GM23248 (cell line): ENCODE measurements around the gene RAB3B. TPM values are rescaled to one million over a fixed set of nuclear protein-coding genes. Genes with fewer than 3 reads are reported as not detected.
A peak's percentile ranks its signal among the peaks of the same experiment; 100 is the strongest.

Experiments used
- DNase-seq: peaks from one replicate; pipeline ENCODE4 v3.0.0-alpha.2; 2015
- H2AFZ ChIP-seq: fragments of 200-600 bp; sonication (generic); 2 replicates; pipeline ENCODE4 v1.6.1; 2016; ENCODE audit warnings: antibody characterized with exemption
- H3F3A ChIP-seq: fragments of 200-600 bp; sonication (generic); 2 replicates; pipeline ENCODE4 v1.6.1; 2016; ENCODE audit warnings: mild to moderate bottlenecking, antibody characterized with exemption, mixed run types; ENCODE audit not compliant: insufficient read depth
- H3K27ac ChIP-seq: fragments of 200-600 bp; sonication (generic); 2 replicates; pipeline ENCODE4 v1.5.1; 2016; ENCODE audit warnings: mild to moderate bottlenecking
- H3K27me3 ChIP-seq: fragments of 200-600 bp; sonication (generic); replicated peaks from 2 replicates; pipeline ENCODE4 v1.6.1; 2016; ENCODE audit warnings: mild to moderate bottlenecking; ENCODE audit not compliant: insufficient read depth
- H3K36me3 ChIP-seq: fragments of 200-600 bp; sonication (generic); 2 replicates; pipeline ENCODE4 v1.6.1; 2016; ENCODE audit warnings: low read depth, mild to moderate bottlenecking
- H3K4me1 ChIP-seq: fragments of 200-600 bp; sonication (generic); 2 replicates; pipeline ENCODE4 v1.6.1; 2016; ENCODE audit warnings: mild to moderate bottlenecking; ENCODE audit not compliant: insufficient read depth
- H3K4me2 ChIP-seq: fragments of 200-600 bp; sonication (generic); one replicate; pipeline ENCODE4 v1.6.1; 2016; ENCODE audit warnings: mild to moderate bottlenecking; ENCODE audit not compliant: unreplicated experiment
- H3K4me3 ChIP-seq: fragments of 200-600 bp; sonication (generic); 2 replicates; pipeline ENCODE4 v1.5.1; 2016; ENCODE audit warnings: mild to moderate bottlenecking
- H3K79me2 ChIP-seq: fragments of 200-600 bp; sonication (generic); 2 replicates; pipeline ENCODE4 v1.6.1; 2016; ENCODE audit warnings: mild to moderate bottlenecking; ENCODE audit not compliant: insufficient read depth
- H3K9ac ChIP-seq: fragments of 200-600 bp; sonication (generic); 2 replicates; pipeline ENCODE4 v1.6.1; 2016; ENCODE audit warnings: mild to moderate bottlenecking
- H3K9me2 ChIP-seq: fragments of 200-600 bp; sonication (generic); 2 replicates; pipeline ENCODE4 v1.6.1; 2016; ENCODE audit warnings: mixed run types, mild to moderate bottlenecking, moderate library complexity; ENCODE audit not compliant: insufficient read depth
- H3K9me3 ChIP-seq: fragments of 200-600 bp; sonication (generic); one replicate; pipeline ENCODE4 v1.6.1; 2017; ENCODE audit warnings: low read depth
- H4K20me1 ChIP-seq: fragments of 200-600 bp; sonication (generic); 2 replicates; pipeline ENCODE4 v1.6.0; 2016; ENCODE audit not compliant: insufficient read depth
- EZH2 ChIP-seq: fragments of 200-600 bp; sonication (generic); IDR thresholded peaks from 2 replicates; pipeline ENCODE4 v1.6.1; 2018; ENCODE audit warnings: antibody characterized with exemption, mild to moderate bottlenecking; ENCODE audit not compliant: insufficient read depth, poor library complexity, severe bottlenecking
- EZH2phosphoT487 ChIP-seq: fragments of 200-600 bp; sonication (generic); IDR thresholded peaks from 2 replicates; pipeline ENCODE4 v1.6.1; 2018; ENCODE audit warnings: antibody characterized with exemption, moderate library complexity, mild to moderate bottlenecking, low read depth; ENCODE audit not compliant: insufficient read depth
- WGBS, 2 experiments: methylation state at CpG; one replicate each; pipeline ENCODE4 v1.1.6; 2015 to 2017; ENCODE audit warnings: low lambda C conversion rate in 2 of 2, low coverage in 1 of 2; ENCODE audit errors: missing lambda C conversion rate in 2 of 2; 5-methylcytosine and 5-hydroxymethylcytosine counted together
- in situ Hi-C: fragments of 300-500 bp; cut with MboI; formaldehyde crosslinking; loops from 2 replicates; pipeline ENCODE4 v1.15.0; 2020
- polyA plus RNA-seq: library from polyadenylated mRNA; unstranded; fragments of >200 nt; fragmentation: Nextera tagmentation; extraction: Ambion mirVana; gene quantifications from 2 replicates; pipeline ENCODE4 v1.2.1, GENCODE V29; 2016
- total RNA-seq: library from RNA; depleted of rRNA; stranded (reverse); fragments of >200 nt; shearing (Covaris generic); gene quantifications from 2 replicates; pipeline ENCODE4 v1.2.3, GENCODE V29; 2014

The RAB3B gene
- total and polyA plus RNA-seq, 2 experiments from 2014 or later: 54.9 to 65.3 TPM

DNA sequence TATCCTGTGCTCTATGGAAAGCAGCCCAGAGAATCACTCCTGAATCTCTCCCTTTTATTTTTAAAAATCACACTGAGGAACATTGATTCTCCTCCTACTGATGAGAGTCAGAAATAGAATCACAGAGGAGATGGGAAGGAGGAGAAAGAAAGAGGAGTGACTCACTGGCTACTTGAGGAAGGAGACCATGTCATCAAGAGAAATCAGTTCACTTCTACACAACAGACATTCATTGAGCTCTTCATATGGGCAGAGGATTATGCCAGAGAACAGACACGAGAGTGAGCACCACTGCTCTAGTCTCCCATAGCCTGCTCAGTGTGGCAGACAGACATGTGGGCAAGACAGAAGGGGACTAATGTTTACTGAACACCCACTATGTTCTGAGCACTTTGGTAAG lies 44.2 kb downstream of the RAB3B start:
- no peak overlapping the region for H3K4me3 ChIP-seq
- H3K4me1 ChIP-seq: peaks cover 28% of the 10 kb centered on the region
- in situ Hi-C loops: no loop called here
- peaks cover 39% of the 10 kb centered on the region for H3F3A ChIP-seq
- no peak for TF ChIP-seq EZH2phosphoT487
- TF ChIP-seq EZH2: no peak
- peaks cover 10% of the 10 kb centered on the region for H3K36me3 ChIP-seq
- no peaks in the 10 kb centered on the region for H3K9me2 ChIP-seq
- H3K27me3 ChIP-seq: no peaks in the 10 kb centered on the region
- no peaks in the 10 kb centered on the region for H3K9me3 ChIP-seq
- peak; percentile 80 for DNase-seq
- peak overlapping the region; percentile 19 for H3K4me2 ChIP-seq
- peaks cover 77% of the 10 kb centered on the region for H3K79me2 ChIP-seq
- no peaks in the 10 kb centered on the region for H4K20me1 ChIP-seq
- H3K27ac ChIP-seq: peak overlapping the region; percentile 63
- 27 to 50% methylated on average over 1 of the region's 1 CpG for WGBS, 2 experiments
- H2AFZ ChIP-seq: 0 out of 2 replicates have a peak overlapping the region, but pooled peaks have one; percentile 46
- no peak overlapping the region for H3K9ac ChIP-seq

GRCh38 chr1:51945591-51945990 lies 44.9 kb downstream of the RAB3B start:
- Histone ChIP-seq H3K36me3 (peaks cover 17% of the 10 kb centered on the region), H3K9me3 (no peaks in the 10 kb centered on the region), H3K4me3 (no peak overlapping the region), H3K4me1 (peaks cover 28% of the 10 kb centered on the region), H3K79me2 (peaks cover 78% of the 10 kb centered on the region), H3K9ac (no peak overlapping the region), H2AFZ (no peak overlapping the region), H3K27me3 (no peaks in the 10 kb centered on the region), H3K4me2 (peak overlapping the region; percentile 19), H3K9me2 (no peaks in the 10 kb centered on the region), H3K27ac (peak overlapping the region; percentile 63), H3F3A (peaks cover 39% of the 10 kb centered on the region), H4K20me1 (no peaks in the 10 kb centered on the region)
- in situ Hi-C loops: no loop called here
- peak; percentile 50 for DNase-seq
- TF ChIP-seq EZH2: no peak
- TF ChIP-seq EZH2phosphoT487: no peak

GRCh38 chr1:51942281-51942680 lies 48.2 kb downstream of the RAB3B start:
- H3K4me1 ChIP-seq: peaks cover 17% of the 10 kb centered on the region
- peaks cover 26% of the 10 kb centered on the region for H3K36me3 ChIP-seq
- no peak for DNase-seq
- no peak overlapping the region for H3K4me2 ChIP-seq
- in situ Hi-C loops: no loop called here
- H3K79me2 ChIP-seq: peaks cover 83% of the 10 kb centered on the region
- no peak for TF ChIP-seq EZH2
- TF ChIP-seq EZH2phosphoT487: no peak
- H3K9me2 ChIP-seq: no peaks in the 10 kb centered on the region
- WGBS, 2 experiments: 95 to 98% methylated on average over 2 of the region's 2 CpGs
- no peaks in the 10 kb centered on the region for H4K20me1 ChIP-seq
- H3K27ac ChIP-seq: no peak overlapping the region
- H3K4me3 ChIP-seq: no peak overlapping the region
- H3K9ac ChIP-seq: no peak overlapping the region
- no peak overlapping the region for H2AFZ ChIP-seq
- no peaks in the 10 kb centered on the region for H3K9me3 ChIP-seq
- H3K27me3 ChIP-seq: no peaks in the 10 kb centered on the region
- H3F3A ChIP-seq: peaks cover 24% of the 10 kb centered on the region

DNA sequence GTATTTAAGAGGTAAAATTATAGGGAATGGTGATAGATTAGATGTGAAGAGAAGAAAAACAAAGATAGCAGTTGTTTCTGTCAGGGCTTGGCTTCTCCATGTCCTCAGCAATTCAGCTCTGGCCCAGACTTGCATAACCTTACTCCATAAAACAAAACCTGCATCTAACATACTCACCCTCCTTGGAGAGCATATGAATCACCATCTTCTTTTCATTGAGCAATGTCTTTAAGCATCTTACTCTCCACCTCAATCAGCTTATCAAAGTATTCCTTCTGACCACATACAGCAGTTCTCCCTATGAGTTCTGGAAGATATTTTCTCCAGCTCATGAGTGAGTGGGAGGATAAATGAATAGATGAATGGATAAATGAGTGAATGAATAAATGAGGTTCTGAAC lies 49.0 kb downstream of the RAB3B start:
- no peaks in the 10 kb centered on the region for H3K9me2 ChIP-seq
- H3K4me1 ChIP-seq: peaks cover 13% of the 10 kb centered on the region
- H4K20me1 ChIP-seq: no peaks in the 10 kb centered on the region
- H2AFZ ChIP-seq: no peak overlapping the region
- in situ Hi-C loops: no loop called here
- H3K79me2 ChIP-seq: peaks cover 75% of the 10 kb centered on the region
- no peak for TF ChIP-seq EZH2phosphoT487
- no peak for TF ChIP-seq EZH2
- no peaks in the 10 kb centered on the region for H3K9me3 ChIP-seq
- peak; percentile 42 for DNase-seq
- peaks cover 17% of the 10 kb centered on the region for H3F3A ChIP-seq
- peaks cover 26% of the 10 kb centered on the region for H3K36me3 ChIP-seq
- H3K4me3 ChIP-seq: no peak overlapping the region
- no peaks in the 10 kb centered on the region for H3K27me3 ChIP-seq
- H3K27ac ChIP-seq: no peak overlapping the region
- H3K9ac ChIP-seq: no peak overlapping the region
- no peak overlapping the region for H3K4me2 ChIP-seq

DNA sequence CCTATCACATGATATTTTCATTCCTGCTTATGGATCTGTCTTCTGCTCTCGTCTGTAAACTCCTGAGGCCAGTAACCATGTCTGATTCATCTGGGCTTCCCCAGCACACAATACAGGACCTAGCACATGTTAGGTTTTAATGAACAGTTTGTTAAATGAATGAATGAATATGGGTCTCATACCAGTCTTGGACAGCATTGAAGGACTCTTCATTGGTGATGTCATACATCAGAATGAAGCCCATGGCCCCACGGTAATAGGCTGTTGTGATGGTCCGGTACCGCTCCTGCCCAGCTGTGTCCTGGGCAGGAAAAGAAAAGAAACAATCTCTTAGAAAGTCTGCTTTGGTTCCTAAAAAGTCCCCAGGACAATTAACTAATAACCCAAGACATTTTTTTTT lies 53.4 kb downstream of the RAB3B start:
- WGBS, 2 experiments: 94% methylated on average over 4 of the region's 4 CpGs
- in situ Hi-C loops: no loop called here
- Histone ChIP-seq H3K4me3 (no peak overlapping the region), H3F3A (no peaks in the 10 kb centered on the region), H3K27me3 (no peaks in the 10 kb centered on the region), H3K27ac (no peak overlapping the region), H4K20me1 (no peaks in the 10 kb centered on the region), H2AFZ (no peak overlapping the region), H3K79me2 (peaks cover 44% of the 10 kb centered on the region), H3K9me2 (no peaks in the 10 kb centered on the region), H3K4me2 (no peak overlapping the region), H3K36me3 (peaks cover 40% of the 10 kb centered on the region), H3K9ac (no peak overlapping the region), H3K4me1 (no peaks in the 10 kb centered on the region), H3K9me3 (no peaks in the 10 kb centered on the region)
- TF ChIP-seq EZH2 (no peak), EZH2phosphoT487 (no peak)
- no peak for DNase-seq
